PC-3 (cell line): Measurements from ENCODE around the gene TESK2.

ENCODE experiments used
- CTCF ChIP-seq: fragments of 300-600 bp; sonication (generic); conservative IDR thresholded peaks from 2 replicates; pipeline ENCODE4 v1.5.1; 2017; ENCODE audit warnings: antibody characterized with exemption, low read depth, mild to moderate bottlenecking, low read length
- EZH2 ChIP-seq: fragments of 300-600 bp; sonication (generic); IDR thresholded peaks from one replicate; pipeline ENCODE4 v1.6.1; 2017; ENCODE audit warnings: antibody characterized with exemption, mild to moderate bottlenecking, low read length; ENCODE audit not compliant: unreplicated experiment

- TF ChIP-seq EZH2 (no peak), CTCF (no peak)
Measured at GRCh38 chr1:45490626-45491486, at the start of gene TESK2.
